NB4 (cell line): ENCODE measurements around the gene CDHR5.
A peak's percentile ranks its signal among the peaks of the same experiment; 100 is the strongest.

Experiments
- DNase-seq: peaks from one replicate; pipeline ENCODE4 v3.0.0; 2010; ENCODE audit warnings: low read depth
- H3K4me3 ChIP-seq: one replicate; pipeline ENCODE4 v1.5.1; 2011; ENCODE audit warnings: mild to moderate bottlenecking, low read depth, low read length, moderate library complexity
- MYC ChIP-seq: IDR thresholded peaks from 2 replicates; pipeline ENCODE4 v1.6.1; 2011; ENCODE audit warnings: low read depth, low read length
- POLR2A ChIP-seq: IDR thresholded peaks from 2 replicates; pipeline ENCODE4 v1.6.1; 2011; ENCODE audit warnings: mild to moderate bottlenecking; ENCODE audit not compliant: insufficient read length; ENCODE audit errors: extremely low read depth
- TF ChIP-seq, protein P1 (sequence below): IDR thresholded peaks from 2 replicates; pipeline ENCODE4 v1.6.1; 2011; ENCODE audit warnings: low read depth, low read length
- TF ChIP-seq, protein P2 (sequence below): IDR thresholded peaks from one replicate; pipeline ENCODE4 v1.5.1; 2012; ENCODE audit warnings: low read depth, low read length

The CDHR5 gene

DNA sequence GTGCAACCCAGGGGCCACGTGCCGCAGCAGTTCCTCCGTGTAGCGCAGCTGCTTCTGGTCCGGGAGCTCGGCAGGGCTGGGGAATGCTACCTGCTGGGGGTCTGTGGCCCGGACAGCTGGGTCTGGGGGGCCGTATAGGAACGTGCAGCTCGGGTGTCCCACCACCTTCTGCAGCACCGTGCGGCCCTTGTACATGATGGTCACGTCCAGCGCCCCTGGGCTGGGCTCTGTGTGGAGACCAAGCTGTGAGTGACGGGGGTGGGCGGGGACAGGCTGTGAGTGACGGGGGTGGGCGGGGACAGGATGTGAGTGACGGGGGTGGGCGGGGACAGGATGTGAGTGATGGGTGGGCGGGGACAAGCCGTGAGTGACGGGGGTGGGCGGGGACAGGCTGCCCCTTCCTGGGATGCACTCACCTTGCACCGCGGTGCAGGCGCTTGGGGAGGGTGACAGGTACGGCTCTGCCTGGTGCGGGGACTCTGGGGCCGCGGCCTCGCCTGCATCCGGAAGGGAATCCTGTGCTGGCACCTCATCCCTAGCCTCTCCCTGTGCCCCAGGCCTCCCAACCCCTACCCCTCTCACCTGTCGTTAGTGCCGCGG lies 11.3 kb downstream of the CDHR5 start:
- TF ChIP-seq, protein P1, sequence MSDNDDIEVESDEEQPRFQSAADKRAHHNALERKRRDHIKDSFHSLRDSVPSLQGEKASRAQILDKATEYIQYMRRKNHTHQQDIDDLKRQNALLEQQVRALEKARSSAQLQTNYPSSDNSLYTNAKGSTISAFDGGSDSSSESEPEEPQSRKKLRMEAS = no peak
- TF ChIP-seq MYC (no peak), POLR2A (no peak)
- TF ChIP-seq, protein P2, sequence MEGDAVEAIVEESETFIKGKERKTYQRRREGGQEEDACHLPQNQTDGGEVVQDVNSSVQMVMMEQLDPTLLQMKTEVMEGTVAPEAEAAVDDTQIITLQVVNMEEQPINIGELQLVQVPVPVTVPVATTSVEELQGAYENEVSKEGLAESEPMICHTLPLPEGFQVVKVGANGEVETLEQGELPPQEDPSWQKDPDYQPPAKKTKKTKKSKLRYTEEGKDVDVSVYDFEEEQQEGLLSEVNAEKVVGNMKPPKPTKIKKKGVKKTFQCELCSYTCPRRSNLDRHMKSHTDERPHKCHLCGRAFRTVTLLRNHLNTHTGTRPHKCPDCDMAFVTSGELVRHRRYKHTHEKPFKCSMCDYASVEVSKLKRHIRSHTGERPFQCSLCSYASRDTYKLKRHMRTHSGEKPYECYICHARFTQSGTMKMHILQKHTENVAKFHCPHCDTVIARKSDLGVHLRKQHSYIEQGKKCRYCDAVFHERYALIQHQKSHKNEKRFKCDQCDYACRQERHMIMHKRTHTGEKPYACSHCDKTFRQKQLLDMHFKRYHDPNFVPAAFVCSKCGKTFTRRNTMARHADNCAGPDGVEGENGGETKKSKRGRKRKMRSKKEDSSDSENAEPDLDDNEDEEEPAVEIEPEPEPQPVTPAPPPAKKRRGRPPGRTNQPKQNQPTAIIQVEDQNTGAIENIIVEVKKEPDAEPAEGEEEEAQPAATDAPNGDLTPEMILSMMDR = no peak
- DNase-seq = peak; percentile 70
- no peak overlapping the region for H3K4me3 ChIP-seq

DNA sequence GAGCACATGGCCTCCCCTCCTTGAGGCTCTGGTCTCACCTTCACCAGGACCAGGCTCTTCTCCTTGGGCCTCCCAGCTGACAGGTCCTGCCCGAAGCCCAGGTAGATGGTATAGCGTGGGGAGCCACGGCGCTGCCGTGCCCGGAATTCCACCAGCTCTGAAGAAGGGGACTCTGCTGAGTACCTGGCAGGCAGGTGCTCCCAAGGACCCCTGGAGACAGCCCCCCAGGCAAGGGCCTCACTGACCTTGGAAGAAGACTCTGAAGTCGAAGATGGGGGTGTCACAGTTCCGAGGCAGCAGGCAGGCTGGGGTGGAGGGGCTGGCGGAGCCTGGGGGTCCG lies 11.8 kb downstream of the CDHR5 start:
- no peak overlapping the region for H3K4me3 ChIP-seq
- no peak for DNase-seq
- TF ChIP-seq, protein P2 = no peak
- TF ChIP-seq, protein P1 = no peak
- TF ChIP-seq POLR2A = no peak

DNA sequence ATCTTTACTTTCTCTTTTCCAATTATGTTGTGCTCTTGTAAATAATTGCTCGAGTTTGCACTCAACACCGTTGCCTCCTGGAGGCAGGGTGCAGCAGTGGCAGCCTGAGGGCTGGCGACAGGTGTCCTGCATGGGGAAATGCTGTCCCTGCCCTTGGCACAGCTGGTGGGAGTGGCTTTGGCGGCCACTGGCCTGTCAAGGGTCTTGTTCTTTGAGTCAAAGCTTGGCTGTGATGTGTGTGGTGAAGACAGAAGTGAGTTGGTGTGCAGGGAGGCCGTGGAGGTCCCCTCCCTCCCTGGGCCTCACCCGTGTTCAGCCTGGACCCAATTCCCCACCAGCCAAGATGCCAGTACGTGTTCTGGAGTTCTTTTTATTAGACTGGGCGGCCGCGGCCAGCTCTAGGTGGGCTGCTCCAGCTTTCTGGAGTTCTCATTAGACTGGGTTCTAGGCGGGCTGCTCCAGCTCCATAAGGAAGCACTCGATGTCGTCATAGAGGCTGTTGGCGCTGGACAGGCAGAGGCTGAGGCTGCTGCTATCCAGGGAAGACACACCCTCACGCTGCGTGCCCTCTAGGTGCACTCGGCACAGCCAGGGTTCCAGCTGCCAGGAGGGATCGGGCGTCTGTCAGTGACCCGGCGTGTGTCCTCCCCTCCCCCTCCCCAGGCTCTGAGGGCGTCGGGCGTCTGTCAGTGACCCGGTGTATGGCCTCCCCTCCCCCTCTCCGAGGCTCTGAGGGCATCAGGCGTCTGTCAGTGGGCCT lies 12.4 kb downstream of the CDHR5 start:
- DNase-seq = peak; percentile 64

DNA sequence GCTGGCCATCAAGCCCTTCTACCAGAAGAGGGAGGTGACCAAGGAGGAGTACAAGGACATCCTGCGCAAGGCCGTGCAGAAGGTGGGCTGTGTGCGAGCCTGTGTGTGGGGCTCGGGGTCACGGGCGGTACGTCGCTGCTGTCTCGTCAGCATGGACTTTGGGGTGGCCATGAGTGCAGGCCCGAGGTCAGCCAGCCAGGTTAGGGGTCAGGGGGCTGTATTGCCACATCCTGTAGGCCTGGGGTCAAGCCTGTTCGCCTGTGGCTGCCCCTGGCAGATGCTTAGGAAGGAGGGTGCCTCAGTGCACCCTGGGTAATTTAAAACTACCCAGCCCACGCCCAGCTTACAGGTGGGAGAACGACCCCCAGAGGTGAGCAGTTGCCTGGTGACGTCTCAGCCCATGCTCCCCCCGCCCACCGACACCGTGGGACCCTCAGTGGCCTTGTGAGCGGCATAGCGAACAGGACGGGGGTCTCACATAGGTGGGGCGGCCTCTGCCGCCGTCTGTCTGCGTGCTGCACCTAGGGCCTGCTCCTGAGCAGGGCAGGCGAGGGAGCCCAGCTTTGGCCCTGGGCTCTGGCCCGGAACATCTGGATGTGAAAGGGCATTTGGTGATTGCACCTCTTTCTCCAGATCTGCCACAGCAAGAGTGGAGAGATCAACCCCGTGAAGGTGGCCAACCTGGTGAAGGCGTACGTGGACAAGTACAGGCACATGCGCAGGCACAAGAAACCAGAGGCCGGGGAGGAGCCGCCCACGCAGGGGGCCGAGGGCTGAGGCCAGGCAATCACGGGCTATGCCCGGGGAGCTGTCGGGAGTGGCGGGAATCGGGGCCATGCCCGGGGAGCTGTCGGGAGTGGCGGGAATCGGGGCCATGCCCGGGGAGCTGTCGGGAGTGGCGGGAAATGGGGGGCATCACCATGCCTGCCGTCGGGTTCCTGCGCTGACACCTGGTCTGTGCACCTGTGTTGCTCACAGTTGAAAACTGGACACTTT lies 13.5 kb downstream of the CDHR5 start:
- no peak for DNase-seq
- H3K4me3 ChIP-seq = no peak overlapping the region
- TF ChIP-seq POLR2A (no peak), MYC (no peak)
- TF ChIP-seq, protein P1 = no peak
- TF ChIP-seq, protein P2 = no peak

More for the DNA sequence above, 12.4 kb downstream of the CDHR5 start:
- no peak overlapping the region for H3K4me3 ChIP-seq
- TF ChIP-seq, protein P2 = peak; percentile 33
- TF ChIP-seq, protein P1 = no peak

DNA sequence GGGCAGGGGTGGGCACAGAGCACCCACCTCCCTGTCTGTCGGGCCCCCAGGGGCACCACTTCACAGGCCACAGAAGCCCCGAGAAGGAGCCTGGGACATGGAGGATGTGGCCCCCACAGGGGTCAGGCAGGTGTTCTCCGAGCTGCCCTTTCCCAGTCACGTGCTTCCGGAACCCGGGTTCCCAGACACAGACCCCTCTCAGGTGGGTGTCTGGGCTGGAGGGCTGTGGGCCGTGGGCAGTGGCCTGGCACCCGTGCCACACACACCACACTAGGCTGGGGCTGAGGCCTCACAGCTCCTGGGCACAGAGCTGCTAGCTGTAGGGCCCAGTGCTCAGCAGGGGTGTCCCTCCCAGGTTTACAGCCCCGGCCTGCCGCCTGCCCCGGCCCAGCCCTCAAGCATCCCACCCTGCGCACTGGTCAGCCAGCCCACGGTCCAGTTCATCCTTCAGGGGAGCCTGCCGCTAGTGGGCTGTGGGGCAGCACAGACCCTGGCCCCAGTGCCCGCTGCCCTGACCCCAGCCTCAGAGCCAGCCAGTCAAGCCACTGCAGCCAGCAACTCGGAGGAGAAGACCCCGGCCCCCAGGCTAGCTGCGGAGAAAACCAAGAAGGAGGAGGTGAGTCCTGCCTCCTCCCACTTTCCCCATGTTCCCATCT lies 14.5 kb downstream of the CDHR5 start:
- no peak for DNase-seq
- TF ChIP-seq, protein P1 = no peak
- TF ChIP-seq POLR2A (no peak), MYC (no peak)
- TF ChIP-seq, protein P2 = no peak
- H3K4me3 ChIP-seq = no peak overlapping the region
